D341Med (cell line): ENCODE results near the gene TLE1.
"Not testable (repeated sequence)": the region's sequence is repeated elsewhere in the genome, so short reads cannot be mapped to it uniquely, and the experiment has no call there.

Experiments
- DNase-seq: peaks from one replicate; pipeline ENCODE4 v3.0.0; 2012; ENCODE audit warnings: low spot score

Gene TLE1

GRCh38 chr9:81689343-81690175 lies at the start of gene TLE1:
TSS of gene TLE1 (minus strand) at chr9:81689547. CDS start at chr9:81688240, 1,307 bp downstream.
- peak; percentile 96 for DNase-seq

- DNase-seq, result peak; percentile 32
These were observed 48.6 kb upstream of the TLE1 start for GRCh38 chr9:81737871-81738507.

DNA sequence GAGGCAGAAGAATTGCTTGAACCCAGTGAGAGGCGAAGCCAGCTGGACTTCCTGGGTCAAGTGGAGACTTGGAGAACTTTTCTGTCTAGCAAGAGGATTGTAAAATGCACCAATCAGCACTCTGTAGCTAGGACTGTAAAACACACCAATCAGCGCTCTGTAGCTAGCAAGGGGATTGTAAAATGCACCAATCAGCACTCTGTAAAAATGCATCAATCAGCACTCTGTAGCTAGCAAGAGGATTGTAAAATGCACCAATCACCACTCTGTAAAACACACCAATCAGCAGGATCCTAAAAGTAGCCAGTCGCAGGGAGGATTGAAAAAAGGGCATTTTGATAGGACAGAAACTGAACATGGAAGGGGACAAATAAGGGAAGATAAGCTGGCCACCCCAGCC lies 41.2 kb upstream of the TLE1 start:
- DNase-seq, result not testable (repeated sequence)

- DNase-seq, result no peak
These were observed 39.8 kb upstream of the TLE1 start for GRCh38 chr9:81729135-81729534.

DNA sequence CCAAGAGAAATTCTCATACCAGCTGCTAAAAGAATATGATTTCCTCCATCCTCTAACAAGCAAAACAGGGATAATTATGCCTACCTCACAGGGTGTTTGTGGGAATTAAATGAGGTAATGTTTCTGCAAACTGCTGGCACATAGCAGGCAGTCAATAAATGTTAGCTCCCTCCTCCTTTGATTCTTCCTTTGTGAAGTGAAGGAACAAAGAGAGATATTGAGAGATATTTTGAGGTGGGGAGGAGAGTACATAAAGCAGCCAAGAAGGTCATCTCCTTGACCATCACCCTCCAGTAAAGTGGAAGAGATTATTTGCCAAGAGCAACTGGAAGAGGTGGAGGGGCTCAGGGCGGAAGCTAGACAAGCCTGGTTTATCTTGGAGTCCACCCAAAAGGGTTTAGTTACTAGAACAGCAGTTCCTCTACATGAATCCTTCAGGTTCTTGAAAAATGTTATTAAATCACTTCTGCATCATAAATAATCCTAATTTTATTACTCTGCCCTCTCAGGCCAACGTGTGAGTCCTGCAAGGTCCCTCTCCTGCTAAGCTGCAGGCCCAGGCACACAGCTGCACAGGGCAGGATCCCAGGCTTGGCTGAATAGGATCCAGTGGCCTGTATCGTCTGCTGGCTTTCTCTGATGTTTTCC lies 35.0 kb upstream of the TLE1 start:
- no peak for DNase-seq

- DNase-seq, result no peak
These were observed 32.9 kb upstream of the TLE1 start for GRCh38 chr9:81722277-81722676.

DNA sequence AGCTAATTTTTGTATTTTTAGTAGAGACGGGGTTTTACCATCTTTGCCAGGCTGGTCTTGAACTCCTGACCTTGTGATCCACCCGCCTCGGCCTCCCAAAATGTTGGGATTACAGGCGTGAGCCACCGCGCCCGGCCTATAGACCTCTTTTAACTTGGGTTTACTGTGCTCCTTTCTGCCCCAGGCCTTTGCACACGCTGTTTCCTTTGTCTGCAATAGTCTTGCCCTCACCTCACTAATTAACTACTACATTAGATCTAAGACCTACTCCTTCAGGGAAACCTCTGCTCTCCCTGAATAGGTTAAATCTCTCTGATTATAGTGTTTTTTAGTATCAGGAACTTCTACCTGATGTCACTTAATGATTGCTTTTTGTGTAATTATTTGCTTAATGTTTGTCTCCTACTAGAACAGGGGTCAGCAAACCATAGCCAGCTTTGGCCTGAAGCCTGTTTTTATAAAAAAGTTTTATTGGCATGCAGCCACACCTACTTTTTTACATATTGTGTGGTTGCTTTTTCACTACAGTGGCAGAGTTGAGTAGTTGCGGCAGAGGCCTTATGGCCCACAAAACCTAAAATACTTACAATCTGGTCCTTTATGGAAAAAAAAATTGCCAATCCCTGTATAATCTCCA lies 31.2 kb upstream of the TLE1 start:
- no peak for DNase-seq

- DNase-seq, result peak; percentile 42
These were observed 30.6 kb upstream of the TLE1 start for GRCh38 chr9:81719972-81720371.

DNA sequence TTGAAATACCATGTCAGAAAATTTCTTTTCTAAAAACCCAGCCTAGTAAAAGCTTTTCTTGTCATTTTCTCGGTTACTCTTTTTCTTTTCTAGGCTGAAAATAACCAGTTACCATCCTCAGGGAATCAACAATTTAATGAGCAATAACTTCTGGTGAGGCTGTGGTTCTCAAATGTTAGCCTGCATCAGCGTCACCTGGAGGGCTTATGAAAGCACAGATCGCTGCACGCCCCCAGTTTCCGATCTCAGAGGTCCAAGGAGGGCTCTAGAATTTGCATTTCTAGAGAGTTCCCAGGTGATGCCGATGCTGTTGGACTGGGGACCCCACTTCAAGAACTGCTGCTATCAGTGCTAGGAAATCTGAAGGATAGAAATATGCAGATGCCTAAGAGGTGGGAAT lies 28.9 kb upstream of the TLE1 start:
- no peak for DNase-seq

DNA sequence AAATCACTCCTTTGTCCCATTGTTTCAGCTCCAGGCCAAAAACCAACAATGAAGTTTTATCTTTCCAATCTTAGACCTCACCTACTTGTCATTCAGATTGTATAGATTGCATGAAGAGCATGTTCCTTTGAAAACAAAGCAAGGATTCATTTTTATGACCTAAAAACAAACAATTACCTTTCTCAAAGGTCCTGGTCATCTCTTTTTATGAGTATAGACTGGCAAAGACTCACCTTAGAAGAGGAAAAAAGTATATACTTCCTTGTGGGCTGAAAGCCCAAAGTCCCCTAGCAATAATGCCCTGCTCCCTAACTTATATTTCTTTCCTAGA lies 28.4 kb upstream of the TLE1 start:
- no peak for DNase-seq

DNA sequence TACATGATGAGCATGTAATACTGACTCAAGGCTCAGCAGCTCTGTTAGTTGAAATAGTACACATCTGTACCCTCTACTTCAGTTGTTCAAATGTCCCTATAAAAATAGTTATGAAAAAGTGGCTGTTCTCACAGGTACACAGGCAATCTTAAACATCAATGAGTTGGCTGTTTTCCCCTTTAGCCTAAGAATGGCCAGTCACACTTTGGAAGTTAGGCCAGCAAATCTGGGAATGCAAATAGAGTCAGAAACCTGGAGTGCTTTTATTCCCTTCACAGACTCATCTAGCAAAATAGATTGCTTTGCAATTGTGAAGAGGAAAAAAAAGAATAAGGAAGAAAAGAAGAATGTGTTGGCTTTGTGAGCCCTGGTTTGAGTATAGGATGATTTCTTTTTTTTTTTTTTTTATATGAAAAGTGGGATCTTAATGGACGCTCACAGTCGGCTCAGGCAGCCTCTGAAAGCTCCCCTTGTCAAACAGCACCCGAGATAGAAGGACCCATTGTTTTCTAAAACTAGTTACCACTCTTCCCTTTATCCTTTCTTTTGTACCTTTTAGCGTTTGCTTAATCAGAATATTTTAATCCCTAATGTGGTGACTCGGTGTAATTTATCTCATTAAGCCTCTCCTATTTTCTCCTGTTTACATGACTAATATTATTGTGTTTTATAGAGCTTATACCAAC lies 27.9 kb upstream of the TLE1 start:
- DNase-seq, result no peak

DNA sequence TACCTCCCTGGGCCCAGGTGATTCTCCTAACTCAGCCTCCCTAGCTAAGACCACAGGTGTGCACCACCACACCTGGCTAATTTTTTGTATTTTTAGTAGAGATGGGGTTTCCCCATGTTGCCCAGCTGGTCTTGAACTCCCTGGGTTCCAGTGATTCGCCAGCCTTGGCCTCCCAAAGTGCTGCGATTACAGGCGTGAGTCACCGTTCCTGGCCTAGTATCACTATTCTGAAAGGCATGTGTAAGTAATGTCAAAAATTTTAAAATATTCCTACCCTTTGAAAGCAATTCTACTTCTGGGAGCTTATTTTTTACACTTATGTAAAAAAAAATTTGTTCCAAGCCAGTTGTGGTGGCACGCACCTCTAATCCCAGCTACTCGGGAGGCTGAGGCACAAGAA lies 27.1 kb upstream of the TLE1 start:
- no peak for DNase-seq

DNA sequence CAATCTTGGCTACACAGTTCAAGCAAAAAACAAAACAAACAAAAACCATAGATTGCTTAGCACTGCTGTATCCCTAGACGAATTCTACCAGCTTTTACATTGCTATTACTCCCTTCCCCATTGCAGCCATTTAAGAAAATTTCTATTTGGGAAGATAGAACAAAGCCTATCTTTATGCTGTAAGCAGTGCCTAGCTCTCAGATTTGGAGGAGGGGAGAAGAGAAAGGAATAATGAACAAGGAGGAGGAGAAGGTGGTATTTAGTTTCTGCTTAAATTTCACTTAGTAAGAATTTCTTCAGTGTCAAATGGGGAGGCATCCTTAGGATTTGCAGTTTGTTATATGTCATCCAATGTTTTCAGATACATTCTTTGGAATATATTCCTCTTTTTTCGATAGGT lies 16.2 kb upstream of the TLE1 start:
- DNase-seq, result no peak

DNA sequence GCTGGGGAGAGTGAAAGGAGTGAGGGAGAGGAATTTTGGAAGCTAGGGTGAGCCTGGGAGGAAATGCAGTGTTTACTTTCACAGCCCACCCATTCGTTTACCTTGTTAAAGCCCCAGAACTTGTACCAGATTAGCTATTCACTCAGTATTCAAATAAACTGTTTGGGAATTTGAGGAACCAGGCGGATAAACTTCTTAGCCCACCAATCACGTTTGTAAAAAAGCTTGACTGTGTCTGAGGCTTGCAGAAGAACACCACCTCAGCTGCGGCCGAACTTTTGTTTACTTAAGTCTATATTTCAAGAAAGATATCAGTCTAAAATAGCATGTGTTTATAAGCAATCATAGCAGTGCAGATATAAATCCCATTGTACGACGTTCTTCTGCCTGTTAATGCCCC lies 5.2 kb upstream of the TLE1 start:
- DNase-seq, result no peak

DNA sequence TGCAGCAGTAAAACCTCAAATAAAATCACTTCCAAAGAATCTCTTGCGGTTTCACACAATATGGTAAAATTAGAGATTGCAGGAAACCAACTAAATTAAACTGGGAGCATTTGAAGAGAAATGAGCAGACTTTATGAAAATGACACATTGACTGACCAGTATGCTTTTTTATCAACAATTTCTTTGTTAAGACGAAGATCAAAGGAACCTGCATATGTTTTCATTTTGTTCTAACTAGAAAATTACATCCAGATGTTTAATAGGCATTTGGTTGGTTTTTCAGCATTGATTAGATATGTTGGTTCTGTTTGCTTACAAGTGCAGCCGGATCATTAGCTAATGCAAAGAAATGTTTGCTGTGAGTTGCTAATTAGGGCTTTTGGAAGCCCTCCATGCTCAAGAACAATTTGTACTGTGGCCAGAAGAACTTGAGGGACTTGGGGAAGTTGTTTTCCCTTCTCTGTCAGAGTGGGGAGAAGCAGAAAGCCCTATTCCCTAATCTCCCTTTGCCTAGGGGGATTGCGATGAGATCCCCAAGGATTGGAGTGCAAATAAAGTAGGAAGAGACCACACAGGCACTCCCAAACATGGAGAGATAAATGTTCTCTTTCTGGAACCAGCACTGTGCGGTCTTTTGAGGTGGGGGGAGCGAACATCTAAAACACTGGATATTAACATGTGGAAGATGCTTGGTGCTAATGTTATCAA lies 4.5 kb upstream of the TLE1 start:
- no peak for DNase-seq

- no peak for DNase-seq
These were observed 1.0 kb upstream of the TLE1 start for GRCh38 chr9:81690251-81690851.

GRCh38 chr9:81689093-81689342 lies 329 bp downstream of the TLE1 start:
- DNase-seq, result not testable (repeated sequence)

DNA sequence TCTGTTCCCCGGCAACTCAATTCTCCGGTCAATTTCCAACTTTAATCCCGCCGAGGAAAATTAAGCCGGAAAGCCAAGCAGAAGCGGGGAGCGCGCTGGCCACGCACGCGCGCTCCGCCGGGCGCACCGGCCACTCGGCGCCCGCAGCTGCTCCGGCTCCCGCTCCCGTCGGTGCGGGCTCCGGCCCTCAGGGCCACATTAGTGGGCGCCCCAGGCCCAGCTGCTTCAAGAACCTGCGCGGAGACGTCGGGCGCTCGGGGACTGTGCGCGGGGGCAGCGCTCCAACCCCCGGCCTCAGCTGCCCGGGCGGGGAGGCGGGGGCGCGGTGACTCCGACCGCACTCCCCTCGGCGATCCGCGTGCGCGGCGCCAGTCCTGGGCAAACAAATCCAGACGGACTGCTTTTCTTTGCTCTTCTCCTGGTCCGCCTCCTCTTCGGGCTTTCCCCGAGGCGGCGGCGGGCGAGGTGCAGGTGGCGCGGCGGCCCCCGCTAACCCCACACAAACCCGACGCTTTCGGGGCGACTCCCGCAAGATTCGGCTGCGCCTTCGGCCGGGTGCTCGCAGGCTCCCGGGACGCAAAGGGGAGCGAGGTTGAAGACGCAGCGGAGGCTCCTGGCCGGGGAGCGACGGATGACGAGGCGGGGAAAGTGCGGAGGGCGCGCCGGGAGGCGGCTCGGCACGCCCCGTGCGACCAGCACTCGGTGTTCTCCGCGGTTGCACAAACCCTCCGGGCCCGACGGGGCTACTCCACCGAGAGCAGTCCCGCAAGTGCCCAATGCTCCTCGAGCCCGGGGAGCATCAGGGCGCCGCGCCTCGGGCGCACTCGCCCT lies 870 bp downstream of the TLE1 start:
- peak; percentile 51 for DNase-seq

DNA sequence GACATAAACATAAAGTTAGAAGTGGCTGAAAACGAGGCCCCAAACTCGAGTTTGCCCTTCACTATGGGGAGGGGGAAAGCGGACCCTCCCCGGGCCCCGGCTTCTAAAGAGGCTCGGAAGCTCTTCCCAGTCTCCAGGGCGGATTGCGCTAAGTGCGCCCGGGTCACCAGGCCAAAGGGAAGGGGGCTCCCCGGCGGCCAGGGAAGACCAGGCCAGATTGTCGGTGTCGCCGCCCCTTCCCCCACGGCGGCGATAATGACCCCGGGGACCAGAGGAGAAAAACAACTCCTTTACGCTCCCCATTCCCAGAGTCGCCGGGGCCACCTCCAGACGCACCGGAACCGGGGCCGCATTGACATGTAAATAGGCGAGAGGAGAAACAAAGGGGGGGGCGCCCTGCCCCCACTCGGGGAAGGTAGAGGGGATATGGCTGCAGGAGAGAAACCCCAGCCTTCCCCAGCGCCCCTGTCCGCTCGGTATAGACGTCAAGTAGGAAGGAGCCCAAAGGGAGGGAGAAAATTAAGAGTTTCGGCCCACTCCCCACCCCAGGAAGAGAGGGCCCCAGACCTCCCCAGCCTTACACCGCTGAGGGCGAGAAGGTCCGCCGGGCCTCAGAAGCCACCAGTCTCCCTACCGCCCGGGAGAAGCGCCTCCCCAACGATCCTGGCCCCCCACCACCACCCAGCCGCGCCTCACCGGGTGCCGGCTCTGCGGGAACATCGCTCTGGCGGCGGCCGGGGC lies 1.7 kb downstream of the TLE1 start:
- no peak for DNase-seq
